GM21529 (cell line): ENCODE measurements around the gene PNCK.

Source experiments
- ATAC-seq: cut with Tn5 transposase; IDR thresholded peaks from one replicate; pipeline ENCODE4 v1.9.1; 2021; ENCODE audit not compliant: unreplicated experiment

PNCK gene

GRCh38 chrX:153662266-153662665 lies 11.3 kb downstream of the PNCK start:
- no peak for ATAC-seq

DNA sequence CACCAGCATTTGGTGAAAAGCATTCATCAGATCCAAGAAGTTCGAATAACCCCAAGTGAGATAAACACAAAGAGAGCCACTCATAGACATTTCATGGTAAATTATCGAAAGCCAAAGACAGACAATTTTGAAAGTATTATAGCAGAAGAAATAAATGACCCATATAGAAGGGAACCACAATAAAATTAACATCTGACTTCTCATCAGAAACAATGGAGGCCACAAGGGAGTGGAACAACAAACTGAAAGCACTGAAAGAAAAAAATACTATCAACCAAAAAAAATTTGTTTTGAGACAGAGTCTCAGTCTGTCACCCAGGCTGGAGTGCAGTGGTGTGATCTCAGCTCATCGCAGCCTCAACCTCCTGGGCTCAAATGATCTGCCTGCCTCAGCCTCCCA lies 14.3 kb downstream of the PNCK start:
- ATAC-seq: no peak

DNA sequence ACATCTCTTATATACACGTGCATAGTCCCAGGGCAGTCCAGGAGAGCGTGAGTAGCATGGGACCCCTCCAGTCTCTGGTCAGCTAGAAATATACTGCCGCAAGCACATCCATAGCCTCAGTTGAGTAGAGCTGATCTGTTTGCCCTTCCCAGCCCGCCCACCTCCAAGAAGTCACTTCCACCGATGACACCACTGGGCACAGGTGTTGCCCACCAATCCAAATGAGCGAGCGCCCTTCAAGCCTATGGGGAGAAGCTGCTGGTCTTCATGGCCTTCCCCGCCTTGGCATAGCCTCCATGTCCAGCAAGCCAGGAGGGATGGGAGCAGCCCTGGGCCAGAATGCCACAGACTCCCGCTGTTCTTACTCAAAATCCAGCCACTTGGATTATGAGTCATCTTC lies 16.5 kb downstream of the PNCK start:
- no peak for ATAC-seq

DNA sequence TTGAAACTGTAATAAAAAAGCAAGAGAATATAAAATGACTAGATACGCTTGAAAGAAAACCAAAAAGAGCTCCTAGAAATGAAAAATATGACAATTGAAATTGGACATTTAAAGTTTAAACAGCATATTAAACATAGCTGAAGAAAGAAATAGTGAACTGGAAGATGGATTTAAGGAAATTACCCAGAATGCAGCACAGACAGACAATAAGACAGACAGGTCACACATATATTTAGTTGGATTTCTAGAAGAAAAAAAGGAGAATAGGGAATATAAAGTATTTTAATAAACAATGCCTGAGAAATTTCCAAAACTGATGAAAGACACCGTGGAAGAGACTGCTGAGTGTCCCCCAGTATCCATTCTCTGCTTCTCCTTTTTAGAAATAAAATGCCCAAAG lies 20.1 kb downstream of the PNCK start:
- no peak for ATAC-seq

DNA sequence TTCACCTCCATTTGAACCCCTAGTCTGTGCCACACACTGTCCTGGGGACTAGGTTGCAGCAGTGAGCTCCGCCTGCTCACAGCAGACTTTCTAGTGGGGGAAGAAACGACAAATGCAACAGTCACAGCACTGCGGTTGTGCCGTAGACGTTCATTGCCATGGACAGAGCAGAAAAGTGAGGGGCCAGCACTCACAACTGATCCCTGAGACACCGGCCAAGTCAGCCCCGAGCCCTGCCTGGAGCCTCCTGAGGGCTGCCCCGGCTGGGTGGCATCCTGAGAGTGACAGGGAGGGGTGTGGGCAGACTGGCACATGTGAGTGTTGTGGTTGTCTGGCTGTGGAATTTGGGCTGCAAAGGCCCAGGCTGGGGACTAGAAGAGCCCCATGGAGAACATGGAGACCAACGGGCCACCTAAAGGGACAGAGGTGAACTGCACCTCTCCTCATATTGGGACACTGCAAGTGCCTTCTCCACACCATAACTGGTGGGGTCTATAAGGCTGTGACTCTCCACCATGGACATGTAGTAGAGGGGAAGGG lies 22.0 kb downstream of the PNCK start:
- ATAC-seq: no peak

- ATAC-seq: no peak
Measured at GRCh38 chrX:153650959-153651358, 22.7 kb downstream of the PNCK start.

DNA sequence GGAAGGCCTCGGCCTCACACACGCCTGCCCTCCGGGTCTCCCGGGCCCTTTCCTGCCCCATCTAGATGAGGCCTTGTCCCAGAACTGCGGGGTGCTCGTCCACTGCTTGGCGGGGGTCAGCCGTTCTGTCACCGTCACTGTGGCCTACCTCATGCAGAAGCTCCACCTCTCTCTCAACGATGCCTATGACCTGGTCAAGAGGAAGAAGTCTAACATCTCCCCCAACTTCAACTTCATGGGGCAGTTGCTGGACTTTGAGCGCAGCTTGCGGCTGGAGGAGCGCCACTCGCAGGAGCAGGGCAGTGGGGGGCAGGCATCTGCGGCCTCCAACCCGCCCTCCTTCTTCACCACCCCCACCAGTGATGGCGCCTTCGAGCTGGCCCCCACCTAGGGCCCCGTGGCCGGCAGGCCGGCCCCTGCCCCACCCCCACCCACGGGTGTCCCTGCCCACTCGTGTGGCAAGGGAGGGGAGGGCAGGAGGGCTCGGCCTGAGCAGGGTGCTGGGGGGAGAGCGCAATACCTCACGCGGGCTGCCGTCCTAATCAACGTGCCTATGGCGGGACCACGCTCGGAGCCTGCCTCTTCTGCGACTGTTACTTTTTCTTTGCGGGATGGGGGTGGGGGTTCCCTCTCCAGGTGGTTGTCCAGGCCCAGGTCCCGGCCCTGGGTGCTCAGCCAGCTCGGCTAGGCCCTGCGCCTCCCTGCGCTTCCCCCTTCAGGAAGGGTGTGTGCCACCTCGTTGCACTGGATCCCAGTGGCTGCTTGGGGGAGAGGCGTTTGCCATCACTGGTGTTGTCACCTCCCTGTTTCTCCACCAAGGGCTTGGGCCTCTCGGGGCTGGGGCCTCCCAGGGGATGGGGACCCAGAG lies 23.5 kb downstream of the PNCK start:
- ATAC-seq: no peak

DNA sequence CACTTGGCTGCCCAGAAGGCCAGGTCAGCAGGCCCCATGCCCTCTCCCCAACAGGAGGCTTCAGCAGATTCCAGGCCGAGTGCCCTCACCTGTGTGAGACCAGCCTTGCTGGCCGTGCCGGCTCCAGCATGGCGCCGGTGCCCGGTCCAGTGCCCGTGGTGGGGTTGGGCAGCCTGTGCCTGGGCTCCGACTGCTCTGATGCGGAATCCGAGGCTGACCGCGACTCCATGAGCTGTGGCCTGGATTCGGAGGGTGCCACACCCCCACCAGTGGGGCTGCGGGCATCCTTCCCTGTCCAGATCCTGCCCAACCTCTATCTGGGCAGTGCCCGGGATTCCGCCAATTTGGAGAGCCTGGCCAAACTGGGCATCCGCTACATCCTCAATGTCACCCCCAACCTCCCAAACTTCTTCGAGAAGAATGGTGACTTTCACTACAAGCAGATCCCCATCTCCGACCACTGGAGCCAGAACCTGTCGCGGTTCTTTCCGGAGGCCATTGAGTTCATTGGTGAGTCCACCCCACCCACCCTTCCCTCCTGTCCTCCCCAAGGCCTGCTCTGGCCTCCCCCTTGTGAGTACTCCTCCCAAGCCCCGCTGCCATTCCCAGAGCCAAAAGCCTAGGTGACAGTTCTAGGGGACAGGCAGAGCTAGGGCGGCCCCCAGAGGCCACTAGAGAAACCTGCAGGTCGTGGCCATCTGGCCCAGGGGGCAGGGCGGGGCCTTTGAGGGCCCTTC lies 24.3 kb downstream of the PNCK start:
- no peak for ATAC-seq

DNA sequence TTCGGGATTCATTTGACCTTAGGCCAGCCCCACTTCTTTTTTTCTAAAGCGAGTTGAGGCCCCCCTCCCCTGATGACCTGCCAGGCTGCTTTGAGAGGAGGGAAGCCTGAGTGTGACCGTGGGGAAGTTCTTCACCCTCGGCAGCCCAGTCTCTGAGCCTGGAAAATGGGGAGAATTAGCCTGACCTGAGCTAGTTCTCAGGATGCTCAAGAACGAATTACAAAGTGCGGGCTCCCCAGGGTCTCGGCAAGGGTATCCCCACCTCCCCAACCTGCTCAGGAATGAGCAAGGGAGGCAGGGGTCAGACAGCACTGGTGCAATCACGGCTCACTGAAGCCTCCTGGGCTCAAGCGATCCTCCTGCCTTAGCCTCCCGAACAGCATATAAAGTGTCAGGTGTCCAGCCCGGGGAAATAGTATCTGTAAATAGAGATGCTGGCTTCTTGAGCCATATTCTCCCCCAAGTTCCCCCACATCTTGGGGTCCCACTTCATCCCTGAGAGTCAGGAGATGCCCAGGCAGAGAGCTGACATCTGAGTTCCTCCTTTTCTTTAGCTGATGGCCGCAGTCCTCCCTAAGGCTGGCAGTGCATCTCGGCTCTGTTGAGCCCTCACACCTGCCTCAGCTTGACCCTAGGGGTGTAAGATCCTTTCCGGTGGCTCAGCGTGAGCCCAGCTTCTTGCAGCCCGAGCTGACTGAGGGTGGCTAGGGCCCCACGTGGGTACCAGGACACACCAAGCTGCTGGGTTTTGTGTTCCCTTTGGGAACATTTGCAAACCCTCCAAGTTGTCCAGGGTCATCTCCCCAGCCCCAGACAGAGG lies 25.0 kb downstream of the PNCK start:
- ATAC-seq: no peak

GRCh38 chrX:153647461-153648357 lies 25.9 kb downstream of the PNCK start:
- ATAC-seq: no peak

GRCh38 chrX:153646620-153647373 lies 26.8 kb downstream of the PNCK start, which contains the start of gene DUSP9:
TSS of gene DUSP9 (plus strand) at chrX:153647203. CDS start at chrX:153647954, 751 bp downstream.
- ATAC-seq: no peak

GRCh38 chrX:153645921-153646488 lies 27.6 kb downstream of the PNCK start:
- no peak for ATAC-seq

DNA sequence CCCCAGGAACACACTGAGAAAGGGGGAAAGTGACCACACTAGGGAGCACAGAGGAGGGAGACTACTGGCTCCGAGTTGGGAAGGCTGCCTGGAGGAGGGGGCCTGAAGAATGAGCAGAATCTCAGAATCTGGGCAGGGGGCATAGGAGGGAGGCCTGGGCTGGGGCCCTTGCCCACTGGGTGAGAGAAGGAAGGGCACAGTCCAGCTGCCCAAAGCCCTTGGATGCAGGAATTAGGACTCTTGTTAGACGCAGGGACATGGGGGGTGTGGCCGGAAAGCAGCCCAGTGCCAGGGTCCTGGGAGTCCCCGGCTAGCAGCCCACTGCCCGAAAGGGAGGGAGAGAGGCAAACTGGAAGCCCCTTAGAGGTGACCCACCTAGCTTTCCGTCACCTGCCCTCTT lies 28.5 kb downstream of the PNCK start:
- ATAC-seq: no peak

DNA sequence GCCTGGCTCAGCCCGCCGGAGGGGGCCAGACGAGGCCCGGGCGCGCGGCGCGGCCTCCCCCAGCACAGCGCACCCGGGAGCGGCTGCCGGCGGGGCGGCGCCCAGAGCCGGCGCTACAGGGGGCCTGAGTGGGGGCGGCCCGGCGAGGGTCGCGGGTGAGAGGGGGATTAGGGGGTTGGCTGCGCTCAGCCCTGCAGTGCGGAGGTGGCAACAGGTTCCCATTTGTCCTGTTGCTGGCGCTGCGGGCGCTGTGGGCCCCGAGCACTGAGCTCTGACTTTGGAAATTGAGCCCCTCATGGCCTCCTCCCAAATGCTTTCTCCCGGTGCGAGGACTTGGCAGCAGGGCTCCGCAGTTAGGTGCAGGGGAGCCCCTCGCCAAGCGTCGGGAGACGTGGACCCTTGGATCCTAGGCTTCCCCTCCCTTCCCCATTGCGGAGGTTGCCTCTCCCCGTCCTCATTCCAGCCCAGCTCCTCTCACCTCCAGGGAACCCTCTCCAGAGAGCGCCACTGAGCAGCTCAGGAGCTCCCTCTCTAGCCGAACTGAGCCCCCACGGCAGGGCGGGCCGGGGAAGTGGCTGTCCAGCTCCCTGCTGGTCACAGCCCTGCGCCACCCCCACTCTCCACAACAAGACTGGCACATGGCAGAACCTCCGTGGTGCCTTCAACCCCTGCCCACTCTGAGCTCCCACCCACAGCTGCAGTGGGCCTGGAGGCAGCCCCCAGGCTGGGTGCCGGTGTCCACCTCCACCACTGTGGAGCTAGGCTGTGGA lies 29.1 kb downstream of the PNCK start:
- no peak for ATAC-seq

DNA sequence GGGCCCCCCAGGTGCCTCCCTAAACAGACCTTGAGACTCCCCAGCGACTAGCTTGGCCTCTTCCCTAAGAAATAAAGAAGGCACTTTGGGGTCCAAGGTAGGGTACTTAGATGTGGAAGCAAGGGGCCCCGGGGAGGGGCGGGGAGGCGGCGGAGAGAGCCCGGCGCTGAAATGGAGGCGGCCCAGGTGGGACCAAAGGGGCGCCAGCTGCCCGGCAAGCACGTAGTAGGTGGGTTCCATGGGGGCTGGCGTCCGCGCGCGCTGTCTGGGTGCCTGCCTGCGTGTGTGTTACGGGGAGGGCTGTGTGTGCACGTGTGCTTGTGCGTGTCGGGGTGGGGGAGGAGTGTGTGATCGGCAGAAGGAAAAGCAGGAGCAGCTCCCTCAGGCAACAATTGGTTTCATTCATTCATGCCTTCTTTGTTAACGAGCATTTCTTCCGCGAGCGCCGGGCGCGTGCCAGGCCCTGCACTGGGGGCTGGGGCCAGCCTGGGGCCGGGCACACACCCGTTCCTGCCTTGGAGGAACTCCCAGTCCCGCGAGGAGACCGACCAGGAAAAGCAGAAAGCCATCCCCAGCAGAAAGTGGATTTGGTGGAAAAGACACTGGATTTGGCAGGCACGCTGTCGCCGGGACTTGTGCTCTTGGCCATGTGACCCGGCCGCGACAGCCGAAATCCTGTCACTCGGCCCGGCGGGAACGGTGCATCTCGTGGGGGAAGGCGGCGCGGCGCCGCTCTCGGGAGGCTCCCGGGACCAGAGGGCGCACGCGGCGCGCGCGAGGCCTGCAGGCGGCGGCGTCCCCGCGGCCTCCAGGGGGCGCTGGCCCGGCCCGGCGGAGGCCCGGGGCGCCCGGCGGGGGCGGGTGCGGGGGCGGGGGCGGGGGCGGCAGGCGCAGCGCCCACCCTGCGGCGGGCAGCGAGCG lies 29.9 kb downstream of the PNCK start:
- ATAC-seq: no peak

- ATAC-seq: no peak
Measured at GRCh38 chrX:153642655-153643430, 30.8 kb downstream of the PNCK start.
